ENCODE measurements around the gene VTI1A.
"Not testable (repeated sequence)": the region's sequence is repeated elsewhere in the genome, so short reads cannot be mapped to it uniquely, and the experiment has no call there.

The VTI1A gene

GRCh38 chr10:112509558-112510291 is 62.7 kb downstream of the VTI1A start:
- no peak for DNase-seq

GRCh38 chr10:112510384-112510783 is 63.4 kb downstream of the VTI1A start:
- DNase-seq = no peak

- DNase-seq = no peak
Observed at GRCh38 chr10:112512294-112512693, 65.3 kb downstream of the VTI1A start.

GRCh38 chr10:112515126-112515525 is 68.1 kb downstream of the VTI1A start:
- no peak for DNase-seq

- DNase-seq = no peak
Observed at GRCh38 chr10:112515852-112516251, 68.8 kb downstream of the VTI1A start.

GRCh38 chr10:112517451-112517862 is 70.4 kb downstream of the VTI1A start:
- no peak for DNase-seq

- DNase-seq = no peak
Observed at GRCh38 chr10:112519133-112519761, 72.2 kb downstream of the VTI1A start.

- no peak for DNase-seq
Observed at GRCh38 chr10:112520914-112521313, 73.9 kb downstream of the VTI1A start.

- no peak for DNase-seq
Observed at GRCh38 chr10:112524641-112525040, 77.6 kb downstream of the VTI1A start.

GRCh38 chr10:112525200-112525599 is 78.2 kb downstream of the VTI1A start:
- no peak for DNase-seq

- DNase-seq = no peak
Observed at GRCh38 chr10:112526139-112526538, 79.1 kb downstream of the VTI1A start.

GRCh38 chr10:112526906-112527305 is 79.9 kb downstream of the VTI1A start:
- DNase-seq = no peak

GRCh38 chr10:112528235-112528634 is 81.2 kb downstream of the VTI1A start:
- DNase-seq = no peak

GRCh38 chr10:112531421-112531820 is 84.4 kb downstream of the VTI1A start:
- no peak for DNase-seq

- DNase-seq = no peak
Observed at GRCh38 chr10:112532189-112532588, 85.2 kb downstream of the VTI1A start.

GRCh38 chr10:112532956-112533355 is 85.9 kb downstream of the VTI1A start:
- no peak for DNase-seq

- no peak for DNase-seq
Observed at GRCh38 chr10:112533916-112534315, 86.9 kb downstream of the VTI1A start.

- no peak for DNase-seq
Observed at GRCh38 chr10:112535531-112535951, 88.5 kb downstream of the VTI1A start.

- DNase-seq = no peak
Observed at GRCh38 chr10:112536663-112537062, 89.6 kb downstream of the VTI1A start.

- no peak for DNase-seq
Observed at GRCh38 chr10:112538168-112538567, 91.2 kb downstream of the VTI1A start.

- no peak for DNase-seq
Observed at GRCh38 chr10:112539340-112539739, 92.3 kb downstream of the VTI1A start.

GRCh38 chr10:112542823-112543222 is 95.8 kb downstream of the VTI1A start:
- DNase-seq = not testable (repeated sequence)

GRCh38 chr10:112546474-112546873 is 99.5 kb downstream of the VTI1A start:
- DNase-seq = no peak

GRCh38 chr10:112548535-112549276 is 101.7 kb downstream of the VTI1A start:
- DNase-seq = no peak

All from NCI-H187 treated with DMSO at 0.1 percent for 48 hours (cell line).